Endometrium (tissue), 2 donors: ENCODE measurements around the gene GAB2.

Source experiments
- FAIRE-seq: peaks from 2 replicates; lab custom pipeline; 2012; peaks lifted over from hg19 to GRCh38; lab: Jason Lieb, UNC
- donor health status: control.
- donor health status: control.

The GAB2 gene

DNA sequence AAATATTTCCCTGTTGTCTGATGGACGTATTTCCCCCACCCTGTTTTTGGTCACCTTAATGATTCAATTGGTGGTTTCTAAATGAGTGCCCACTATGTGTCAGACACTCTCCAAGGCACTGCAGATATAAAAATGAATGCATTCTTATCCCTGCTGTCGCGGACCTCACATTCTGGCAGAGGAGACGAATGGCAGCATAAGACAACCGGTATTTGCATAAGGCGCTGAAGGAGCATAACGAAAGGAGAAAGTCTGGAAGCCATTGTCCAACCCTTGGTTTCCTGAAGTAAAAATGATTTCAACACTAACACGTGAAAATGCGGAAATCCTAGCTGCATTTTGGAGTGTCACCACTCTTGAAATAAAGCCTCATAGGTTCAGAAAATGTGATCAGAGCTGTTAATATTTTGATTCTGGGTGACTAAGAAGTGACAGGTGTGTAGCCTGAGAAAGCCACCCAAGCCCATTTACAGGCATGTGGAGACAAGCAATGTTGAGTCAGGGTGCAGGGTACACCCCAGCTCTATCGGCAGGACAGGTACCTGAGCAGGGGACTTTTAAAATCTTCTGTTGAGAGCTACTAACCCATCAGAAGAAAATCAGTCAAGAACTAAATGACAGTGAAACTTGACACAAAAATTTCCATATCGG, 10.1 kb upstream of the GAB2 start:
- FAIRE-seq, result no peak

DNA sequence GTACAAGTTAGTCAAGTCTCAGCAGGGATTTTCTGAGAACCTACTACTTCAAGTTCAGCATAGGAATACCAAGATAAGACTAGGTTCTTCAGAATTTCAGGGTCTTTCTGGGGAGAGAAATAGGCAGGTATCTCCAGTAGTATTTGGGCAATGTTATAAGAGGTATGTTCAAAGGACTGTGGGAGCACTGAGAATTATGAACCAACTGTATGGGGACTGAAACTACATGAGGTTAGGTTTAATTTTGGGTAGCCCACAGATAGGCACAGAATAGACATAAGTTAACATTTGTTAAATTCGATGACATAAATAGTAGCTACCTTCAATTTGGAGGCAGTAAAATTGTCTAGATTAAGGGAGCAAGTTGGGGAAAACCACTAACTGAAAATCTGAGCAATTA, 9.2 kb upstream of the GAB2 start:
- FAIRE-seq, result no peak

DNA sequence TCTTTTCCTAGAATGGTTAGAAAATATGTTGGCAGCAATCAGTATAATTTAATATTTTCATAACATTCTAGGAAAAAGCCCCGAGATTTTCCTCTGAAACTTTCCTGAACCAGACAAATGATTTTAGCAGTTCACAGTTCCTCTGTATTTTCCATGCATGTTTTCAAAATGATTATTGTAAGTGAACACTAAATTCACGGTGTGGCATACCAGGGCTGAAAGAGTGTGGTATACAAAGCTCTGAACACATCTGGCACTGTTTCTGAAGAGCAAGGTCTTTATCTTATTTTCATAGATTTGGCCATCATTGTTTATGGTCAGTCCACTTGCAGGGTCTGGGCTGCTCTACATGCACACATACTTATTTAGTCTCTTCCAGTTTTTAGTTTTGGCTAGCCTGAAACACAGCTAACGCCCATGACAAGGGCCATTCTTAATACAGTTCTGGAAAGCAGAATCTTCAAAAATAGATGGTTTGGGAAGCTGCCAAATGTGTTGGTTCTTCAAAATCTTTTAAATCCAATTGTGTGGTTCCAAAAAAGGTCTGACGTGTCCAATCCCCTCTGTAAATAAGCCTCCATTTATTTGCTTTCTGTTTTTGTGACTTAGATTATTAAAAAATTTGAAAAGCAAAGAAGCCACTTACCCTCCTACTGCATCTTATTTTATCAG, 7.9 kb upstream of the GAB2 start:
- no peak for FAIRE-seq

DNA sequence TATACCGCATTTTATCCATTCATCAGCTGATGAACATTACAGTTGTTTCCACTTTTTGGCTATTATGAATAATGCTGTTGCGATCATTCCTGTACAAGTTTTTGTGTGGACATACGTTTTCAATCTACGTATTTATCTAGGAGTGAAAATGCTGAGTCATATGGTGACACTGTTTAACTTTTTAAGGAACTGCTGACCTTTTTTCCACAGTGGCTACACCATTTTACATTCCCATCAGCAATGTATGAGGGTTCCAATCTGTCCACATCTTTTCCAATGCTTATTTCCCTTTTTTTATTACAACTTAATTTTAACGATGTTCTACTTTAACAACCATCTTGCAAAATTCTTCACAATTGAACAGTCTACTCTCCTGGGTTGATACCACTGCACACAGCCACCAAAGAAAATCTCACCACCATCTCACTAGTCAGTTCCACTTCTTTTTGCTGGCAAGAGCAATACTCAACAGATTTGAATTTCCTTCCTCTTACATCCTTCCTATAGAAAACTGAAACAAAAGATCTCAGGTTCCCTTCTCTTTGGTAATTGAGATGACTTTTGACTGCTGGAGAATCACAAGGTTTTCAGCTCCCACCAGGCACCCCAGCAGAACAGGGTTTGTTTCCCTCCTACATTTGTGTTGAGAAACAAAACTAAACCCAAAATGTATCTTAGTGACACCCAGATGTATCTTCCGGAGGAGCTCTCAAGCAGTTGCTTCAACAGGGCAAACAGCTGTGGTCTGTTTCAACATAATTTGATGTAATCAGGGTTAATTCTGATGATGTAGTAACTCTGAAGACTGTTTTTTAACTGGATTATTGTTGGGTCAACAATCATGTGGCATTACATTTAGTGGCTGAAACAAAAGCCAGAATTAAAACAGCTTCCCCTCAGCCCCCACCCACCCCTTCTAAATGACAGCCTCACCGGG, 7.0 kb upstream of the GAB2 start:
- FAIRE-seq, result no peak

DNA sequence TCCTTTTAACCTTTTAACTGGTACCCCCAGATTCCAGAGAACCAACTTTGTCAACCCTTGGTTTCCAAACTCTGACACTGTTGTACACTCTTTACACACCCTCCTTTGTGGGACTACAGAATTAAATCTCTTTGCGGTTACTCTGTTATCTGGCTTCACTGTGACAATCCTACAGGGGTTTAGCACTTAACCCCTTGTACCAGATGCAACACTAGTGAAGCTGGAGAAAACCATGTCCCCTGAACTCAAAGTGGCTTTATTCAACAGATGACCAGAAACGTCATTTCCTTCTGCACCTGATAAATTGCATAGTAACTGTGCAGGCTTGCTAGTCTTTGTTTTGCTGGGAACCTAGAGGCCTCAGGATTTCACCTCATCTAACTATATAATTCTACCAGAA, 5.6 kb upstream of the GAB2 start:
- no peak for FAIRE-seq

DNA sequence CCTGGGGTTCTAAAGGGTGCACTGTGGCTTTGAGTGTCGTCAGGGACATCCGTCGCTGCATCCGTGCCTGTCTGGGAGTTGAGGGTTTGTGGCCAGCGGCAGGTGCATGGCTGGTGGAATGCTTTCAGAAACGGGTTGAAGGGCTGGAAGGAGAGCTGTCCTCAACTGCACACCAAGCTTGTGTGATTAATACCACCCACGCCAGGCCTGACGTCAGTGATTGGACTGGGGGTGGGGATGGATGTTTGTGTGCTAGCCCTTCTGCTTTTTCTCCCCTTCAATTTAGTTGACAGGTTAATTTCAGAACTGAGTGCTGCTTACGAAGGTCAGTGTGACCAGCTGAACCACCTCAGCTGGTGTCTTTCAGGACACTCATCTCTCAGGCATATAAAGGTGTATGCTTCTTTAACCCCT, 3.2 kb upstream of the GAB2 start:
- no peak for FAIRE-seq

DNA sequence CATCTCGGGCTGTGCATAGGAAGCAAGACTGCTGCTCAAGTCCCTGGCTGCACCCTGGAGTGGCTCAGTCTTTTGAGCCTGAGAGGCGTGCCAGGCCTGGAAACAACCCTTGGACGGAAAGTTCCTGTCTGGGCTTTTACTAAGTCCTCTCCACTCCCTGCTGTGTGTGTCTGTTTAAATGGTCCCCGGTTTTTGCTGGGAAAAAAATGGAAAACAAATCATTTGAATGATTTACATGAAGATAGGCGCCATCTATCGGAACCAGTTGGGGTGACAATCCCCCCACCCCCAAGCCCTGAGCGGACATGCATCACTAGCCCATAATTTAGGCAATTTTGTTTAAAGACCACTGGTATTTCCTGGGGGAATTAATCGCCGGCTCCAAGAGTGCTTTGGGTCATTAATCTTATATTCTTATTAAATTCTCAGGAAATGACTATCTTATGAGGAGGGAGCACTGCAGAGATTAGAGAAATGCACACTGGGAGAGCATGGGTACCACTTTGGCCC, 2.7 kb upstream of the GAB2 start:
- FAIRE-seq, result no peak

DNA sequence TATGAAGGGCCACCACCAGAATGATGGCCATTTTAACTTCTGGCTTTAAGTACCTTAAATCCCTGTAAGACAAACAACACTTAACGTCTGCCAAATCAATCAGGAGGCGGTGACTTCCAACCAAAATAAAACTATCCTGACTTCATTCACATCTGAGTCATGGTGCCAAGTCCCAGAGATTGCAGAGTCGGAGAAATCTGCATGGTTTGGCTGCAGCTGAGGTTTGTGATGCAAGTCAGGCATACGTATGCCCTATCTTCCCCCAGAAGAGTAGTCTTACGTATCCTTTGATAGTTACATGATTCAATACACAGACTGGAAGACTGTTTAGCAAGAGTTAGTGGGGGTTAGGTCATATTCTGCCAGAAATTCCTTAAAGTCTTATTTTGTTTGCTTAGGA, 1.7 kb upstream of the GAB2 start:
- FAIRE-seq, result no peak

DNA sequence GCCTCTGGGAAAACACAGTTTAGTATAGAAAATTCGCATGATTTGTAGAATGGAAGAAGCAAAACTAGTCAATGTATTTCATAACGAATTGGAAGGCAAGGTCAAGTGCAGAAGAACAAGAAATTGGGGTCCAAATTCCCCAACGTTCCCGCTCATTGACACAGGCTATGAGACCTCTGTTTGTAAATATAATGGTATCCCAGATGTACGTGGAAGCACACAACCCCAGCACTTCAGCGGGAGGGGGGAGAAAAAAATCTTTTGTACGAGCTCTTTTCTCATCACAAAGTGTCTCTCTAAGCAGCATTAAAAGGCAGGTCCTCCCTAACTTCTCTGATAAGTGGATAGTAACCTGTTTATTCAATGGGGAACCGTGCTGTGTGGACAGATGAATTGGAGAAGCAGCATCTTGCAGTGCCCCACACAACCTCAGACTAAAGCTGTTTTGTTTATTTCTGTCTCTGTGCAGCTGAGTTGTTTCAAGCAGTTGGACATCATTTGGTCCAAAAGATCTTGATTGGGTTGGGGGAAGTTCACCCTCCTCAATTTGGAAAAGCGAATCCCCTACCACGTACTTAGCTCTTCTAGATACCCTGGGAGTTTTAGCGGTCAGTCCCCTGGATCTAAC, 1.1 kb upstream of the GAB2 start:
- no peak for FAIRE-seq

DNA sequence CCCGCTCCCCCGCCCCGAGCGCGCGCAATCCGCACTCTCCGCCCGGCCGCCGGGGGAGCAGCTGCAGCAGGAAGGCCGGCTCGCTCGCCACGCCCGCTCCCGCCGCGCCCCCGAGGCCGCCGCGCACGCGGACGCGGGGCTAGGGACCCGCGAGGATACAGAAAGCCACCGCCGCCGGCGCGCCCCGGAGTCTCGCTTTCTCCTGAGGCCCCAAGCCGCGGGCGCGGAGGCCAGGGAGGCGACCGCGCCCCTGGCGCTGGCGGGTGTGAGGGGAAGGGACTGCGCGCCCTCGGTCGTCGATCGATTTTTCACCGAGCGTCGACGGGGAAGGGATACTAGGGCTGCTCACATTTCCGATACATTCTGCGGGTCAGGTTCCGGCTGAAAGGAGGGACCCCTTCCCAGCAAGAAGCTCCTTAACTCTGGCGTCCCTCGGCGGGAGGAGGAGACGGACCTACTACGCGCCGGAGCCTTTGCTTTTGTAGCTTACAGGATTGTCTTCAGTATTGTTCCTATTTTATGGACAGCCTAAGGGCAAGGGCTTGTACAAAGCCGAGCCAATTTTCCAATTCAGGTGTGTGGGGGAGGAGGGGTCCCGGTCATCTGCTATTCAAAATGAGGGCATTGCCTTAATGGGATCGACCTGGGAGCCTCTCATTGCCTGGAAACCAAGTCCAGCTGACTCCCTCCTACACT, 416 bp upstream of the GAB2 start:
- no peak for FAIRE-seq

DNA sequence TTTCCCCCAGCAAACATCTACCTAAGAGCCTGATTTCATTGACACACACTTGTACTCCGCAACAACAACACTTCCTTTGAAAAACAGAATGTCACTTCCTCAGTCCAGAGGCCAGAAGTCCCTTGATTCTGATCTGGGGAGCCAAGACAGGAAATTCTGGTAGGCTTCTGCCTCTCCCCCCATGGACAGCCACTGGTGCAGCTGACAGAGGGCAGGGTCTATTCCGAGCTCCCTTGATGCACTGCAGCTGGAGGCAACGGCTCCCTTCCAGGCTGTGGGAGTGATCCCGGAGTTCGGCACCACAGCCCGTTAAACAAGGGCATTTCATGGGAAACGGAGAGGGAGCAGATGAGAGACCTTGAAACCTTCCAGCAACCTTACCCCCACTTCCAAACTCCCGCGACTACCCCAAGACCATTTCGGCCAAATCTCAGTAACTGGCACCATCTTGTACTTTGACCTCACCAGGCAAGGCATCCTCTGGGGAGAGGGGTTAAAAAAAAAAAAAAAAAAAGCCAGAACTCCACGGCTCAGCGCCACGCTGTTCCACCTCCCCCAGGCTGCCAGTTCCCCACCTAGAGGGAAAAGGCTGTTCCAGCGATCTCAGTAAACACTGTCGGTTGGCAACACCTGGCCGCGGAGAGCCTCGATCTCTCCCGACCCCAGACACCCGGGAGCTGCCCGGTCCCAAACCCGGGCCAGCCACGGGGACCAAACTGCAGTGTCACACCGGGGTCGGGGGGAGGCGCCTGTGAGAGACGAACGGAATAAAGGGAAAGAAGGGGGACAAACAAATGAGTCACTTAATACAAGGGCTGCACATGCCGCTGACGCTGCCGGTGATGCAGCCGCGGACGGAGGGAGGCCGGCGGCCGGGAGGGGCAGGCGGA, 1.1 kb downstream of the GAB2 start:
- no peak for FAIRE-seq

DNA sequence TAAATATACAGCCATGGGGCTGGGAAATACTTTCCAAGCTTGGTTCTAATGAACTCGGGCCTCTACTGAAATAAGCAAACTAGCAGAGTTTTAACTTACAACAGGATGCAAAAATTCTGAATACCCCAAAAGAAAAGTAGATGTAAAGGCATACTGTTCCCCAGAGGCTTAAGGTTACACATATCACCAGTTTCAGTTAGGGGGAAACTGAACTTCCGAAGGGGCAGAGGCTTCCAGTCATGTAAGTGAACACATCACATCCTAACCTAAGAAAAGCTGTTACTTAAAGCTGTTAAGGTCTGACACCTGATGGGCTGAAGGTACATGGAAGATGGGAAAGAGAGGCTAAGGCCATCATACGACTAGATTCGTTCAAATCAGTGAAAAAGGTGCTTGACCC, 2.3 kb downstream of the GAB2 start:
- no peak for FAIRE-seq

DNA sequence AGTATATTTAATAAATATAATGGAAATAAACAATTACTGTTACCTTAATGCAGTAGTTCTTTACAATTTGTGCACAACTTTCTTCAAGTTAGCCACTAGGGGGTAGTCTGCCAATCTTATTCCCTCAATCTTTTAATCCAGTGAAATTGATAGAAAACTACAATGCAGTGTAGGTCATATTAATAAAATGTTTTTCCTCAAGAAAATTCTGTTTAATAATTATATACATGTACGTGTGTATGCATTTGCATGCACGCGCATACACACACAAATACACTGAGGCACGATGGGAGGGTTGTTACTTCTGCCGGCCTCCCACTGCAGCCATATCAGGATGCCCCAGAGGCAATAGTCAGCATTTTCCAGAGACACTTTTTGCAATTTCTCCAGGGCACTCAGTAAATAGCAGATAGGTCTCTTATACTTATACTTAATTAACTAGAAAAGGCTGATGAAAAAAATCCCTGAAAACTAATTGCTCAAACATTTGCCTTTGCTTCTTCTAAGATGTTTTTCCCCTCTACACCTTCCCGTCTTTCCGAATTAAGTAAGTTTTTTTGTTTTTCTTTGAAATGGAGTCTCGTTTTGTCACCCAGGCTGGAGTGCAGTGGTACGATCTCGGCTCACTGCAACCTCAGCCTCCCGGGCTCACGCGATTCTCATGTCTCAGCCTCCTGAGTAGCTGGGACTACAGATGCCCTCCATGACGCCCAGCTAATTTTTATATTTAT, 3.1 kb downstream of the GAB2 start:
- FAIRE-seq, result no peak

DNA sequence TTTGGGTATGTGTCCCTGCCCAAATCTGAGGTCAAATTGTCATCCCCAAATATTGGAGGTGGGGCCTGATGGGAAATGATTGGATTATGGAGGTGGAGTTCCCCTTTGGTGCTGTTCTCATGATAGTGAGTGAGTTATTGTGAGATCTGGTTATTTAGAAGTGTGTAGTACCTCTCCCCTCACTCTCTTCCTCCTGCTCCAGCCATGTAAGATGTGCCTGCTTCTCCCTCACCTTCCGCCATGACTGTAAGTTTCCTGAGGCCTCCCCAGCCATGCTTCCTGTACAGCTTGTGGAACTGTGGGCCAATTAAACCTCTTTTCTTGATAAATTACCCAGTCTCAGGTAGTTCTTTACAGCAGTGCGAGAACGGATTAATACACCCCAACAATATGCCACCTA, 9.0 kb downstream of the GAB2 start:
- no peak for FAIRE-seq

DNA sequence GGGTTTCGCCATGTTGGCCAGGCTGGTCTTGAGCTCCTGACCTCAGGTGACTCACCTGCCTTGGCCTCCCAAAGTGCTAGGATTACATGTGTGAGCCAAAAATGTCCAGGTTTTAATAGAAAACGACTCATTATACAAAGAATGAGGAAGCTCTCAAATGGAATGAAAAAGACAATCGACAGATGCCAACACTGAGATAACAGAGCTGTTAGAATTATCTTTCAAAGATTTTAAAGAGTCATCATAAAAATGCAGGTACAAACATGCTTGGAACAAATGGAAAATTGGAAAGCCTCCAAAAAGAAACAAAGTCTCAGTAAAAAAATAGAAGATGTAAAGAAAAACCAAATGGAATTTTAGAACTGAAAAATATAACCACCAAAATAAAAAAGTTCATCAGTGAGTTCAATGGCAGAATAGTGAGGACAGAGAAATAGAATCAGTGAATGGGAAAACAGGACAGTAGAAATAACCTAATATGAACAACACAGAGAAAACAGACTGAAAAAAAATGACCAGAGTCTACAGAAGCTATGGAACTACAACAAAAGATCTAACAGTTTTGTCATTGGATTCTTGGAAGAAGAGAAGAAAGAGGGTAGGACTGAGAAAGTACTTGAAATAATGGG, 10.9 kb downstream of the GAB2 start:
- no peak for FAIRE-seq

DNA sequence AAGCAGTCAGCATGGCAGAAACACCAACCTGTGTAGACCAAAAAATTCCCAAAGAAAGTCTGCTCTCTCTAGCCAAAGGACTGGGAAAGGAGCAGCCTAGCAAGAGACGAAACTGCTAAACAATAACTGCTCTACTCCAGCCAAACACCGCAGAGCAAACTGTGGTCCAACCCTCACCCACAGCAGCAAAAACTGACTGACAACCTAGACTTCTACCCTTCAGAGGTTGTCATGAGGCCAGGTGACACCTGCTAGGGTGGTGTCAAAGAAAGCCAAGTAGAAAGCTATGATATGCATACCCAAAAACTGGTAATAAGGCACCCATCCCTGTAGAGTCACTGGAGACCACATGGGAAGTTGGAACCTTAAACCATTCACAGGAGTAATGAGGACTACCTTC, 11.8 kb downstream of the GAB2 start:
- no peak for FAIRE-seq

DNA sequence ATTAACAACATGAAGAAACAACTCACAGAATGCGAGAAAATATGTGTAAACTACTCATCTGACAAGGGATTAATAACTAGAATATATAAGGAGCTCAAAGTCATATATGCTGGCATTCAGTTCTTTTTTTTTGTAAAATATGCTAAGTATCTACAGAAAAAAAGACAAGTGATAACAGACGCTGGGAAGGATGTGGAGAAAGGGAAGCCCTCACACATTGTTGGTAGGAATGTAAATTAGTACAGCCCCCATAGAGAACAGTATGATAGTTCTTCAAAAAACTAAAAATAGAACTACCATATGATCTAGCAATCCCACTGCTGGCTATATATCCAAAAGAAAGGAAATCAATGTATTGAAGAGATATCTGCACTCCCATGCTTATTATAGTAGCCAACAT, 13.8 kb downstream of the GAB2 start:
- FAIRE-seq, result no peak

DNA sequence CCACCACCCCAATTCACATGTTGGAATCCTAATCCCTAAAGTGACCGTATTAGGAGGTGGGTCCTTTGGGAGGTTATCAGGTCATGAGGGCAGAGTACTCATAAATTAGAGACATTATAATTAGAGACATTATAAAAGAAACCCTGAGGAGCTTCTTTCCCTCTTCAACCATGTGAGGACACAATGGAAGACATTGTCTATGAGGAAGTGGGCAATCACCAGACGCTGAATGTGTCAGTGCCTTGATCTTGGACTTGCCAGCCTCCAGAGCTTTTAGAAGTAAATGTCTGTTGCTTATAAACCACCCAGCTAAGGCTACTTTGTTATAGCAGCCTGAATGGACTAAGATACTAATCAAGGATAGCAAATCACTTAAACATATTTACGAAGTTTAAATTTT, 14.8 kb downstream of the GAB2 start:
- no peak for FAIRE-seq

DNA sequence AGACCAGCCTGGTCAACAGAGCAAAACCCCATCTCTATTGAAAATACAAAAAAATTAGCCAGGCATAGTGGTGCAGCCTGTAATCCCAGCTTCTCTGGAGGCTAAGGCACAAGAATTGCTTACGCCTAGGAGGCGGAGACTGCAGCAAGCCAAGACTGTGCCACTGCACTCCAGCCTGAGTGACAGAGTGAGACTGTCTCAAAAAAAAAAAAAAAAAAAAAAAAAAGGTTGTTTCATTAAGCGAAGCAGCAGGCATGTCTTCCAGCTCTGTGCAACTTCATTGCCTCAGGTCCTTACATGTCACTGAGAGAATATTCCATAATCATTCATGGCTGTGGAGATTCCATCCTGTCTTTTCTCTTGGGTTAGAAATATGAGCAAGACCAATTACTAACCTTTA, 16.9 kb downstream of the GAB2 start:
- FAIRE-seq, result no peak

DNA sequence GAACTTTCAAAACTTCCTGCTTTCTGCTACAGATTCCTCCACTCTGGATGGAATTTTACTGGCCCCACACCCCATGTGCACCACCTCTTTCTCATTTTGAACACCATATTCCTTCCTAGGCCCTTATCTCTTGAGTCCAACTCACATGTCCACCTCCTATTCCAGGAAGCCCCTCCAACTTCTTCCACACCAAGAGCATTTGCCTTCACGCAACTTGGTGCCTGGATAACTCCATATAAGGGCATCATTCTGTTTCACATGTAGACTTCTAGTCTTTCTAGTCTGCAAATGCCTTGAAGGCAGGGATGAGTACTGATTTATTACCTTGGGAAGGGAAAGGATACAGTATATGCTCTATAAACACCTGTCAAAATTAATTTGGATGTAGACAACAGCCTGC, 17.5 kb downstream of the GAB2 start:
- no peak for FAIRE-seq
